GM23338 (cell line): Measurements from ENCODE around the gene DNAAF3. TPM values are rescaled to one million over a fixed set of nuclear protein-coding genes. Genes with fewer than 3 reads are reported as not detected.

Experiments
- CREB1 ChIP-seq: fragments of 250-450 bp; sonication (Bioruptor Pico); IDR thresholded peaks from 2 replicates; pipeline ENCODE4 v1.5.0; 2020; ENCODE audit warnings: low read depth, mild to moderate bottlenecking, moderate library complexity
- EZH2 ChIP-seq: fragments of 200-600 bp; sonication (generic); IDR thresholded peaks from one replicate; pipeline ENCODE4 v1.8.0; 2017; ENCODE audit warnings: antibody characterized with exemption, mild to moderate bottlenecking, low read depth; ENCODE audit not compliant: unreplicated experiment
- EZH2phosphoT487 ChIP-seq: fragments of 200-600 bp; sonication (generic); IDR thresholded peaks from one replicate; pipeline ENCODE4 v1.8.1; 2018; ENCODE audit warnings: antibody characterized with exemption; ENCODE audit not compliant: unreplicated experiment
- JUNB ChIP-seq: IDR thresholded peaks from one replicate; pipeline ENCODE4 v1.6.1; 2016; ENCODE audit warnings: antibody characterized with exemption; ENCODE audit not compliant: unreplicated experiment
- POLR2AphosphoS5 ChIP-seq: IDR thresholded peaks from 2 replicates; pipeline ENCODE4 v1.6.1; 2016; ENCODE audit warnings: antibody characterized with exemption, low read depth
- ZNF114 ChIP-seq: fragments of 250-450 bp; sonication (Bioruptor Pico); IDR thresholded peaks from 2 replicates; pipeline ENCODE4 v1.5.0; 2020; ENCODE audit warnings: mild to moderate bottlenecking, moderate library complexity
- ZNF462 ChIP-seq: fragments of 250-450 bp; sonication (Bioruptor Pico); IDR thresholded peaks from 2 replicates; pipeline ENCODE4 v1.5.0; 2020; ENCODE audit warnings: mild to moderate bottlenecking, moderate library complexity
- polyA plus RNA-seq: library from polyadenylated mRNA; unstranded; fragments of >200 nt; fragmentation: Nextera tagmentation; extraction: Ambion mirVana; gene quantifications from 2 replicates; pipeline ENCODE4 v1.2.1, GENCODE V29; 2016
- total RNA-seq: library from RNA; depleted of rRNA; stranded (reverse); fragments of >200 nt; shearing (Covaris generic); gene quantifications from 2 replicates; pipeline ENCODE4 v1.2.3, GENCODE V29; 2014
- TF ChIP-seq, protein P1 (sequence below), 2 experiments: fragments of 200-600 bp in 1 of 2; sonication (generic) in 1 of 2; conservative IDR thresholded peaks; 2 replicates each; pipeline versions ENCODE4 v1.5.1 to v1.6.1; 2016 to 2017; ENCODE audit warnings: antibody characterized with exemption in 2 of 2, low read depth in 2 of 2, mild to moderate bottlenecking in 2 of 2, moderate library complexity in 1 of 2

The DNAAF3 gene
- total and polyA plus RNA-seq, 2 experiments from 2014 or later: 8.5 to 9.0 TPM

- TF ChIP-seq ZNF462 (CRISPR knock-in tag) (no peak), JUNB (no peak), EZH2phosphoT487 (no peak), EZH2 (no peak), POLR2AphosphoS5 (no peak), CREB1 (no peak), ZNF114 (CRISPR knock-in tag) (no peak)
- TF ChIP-seq, protein P1, sequence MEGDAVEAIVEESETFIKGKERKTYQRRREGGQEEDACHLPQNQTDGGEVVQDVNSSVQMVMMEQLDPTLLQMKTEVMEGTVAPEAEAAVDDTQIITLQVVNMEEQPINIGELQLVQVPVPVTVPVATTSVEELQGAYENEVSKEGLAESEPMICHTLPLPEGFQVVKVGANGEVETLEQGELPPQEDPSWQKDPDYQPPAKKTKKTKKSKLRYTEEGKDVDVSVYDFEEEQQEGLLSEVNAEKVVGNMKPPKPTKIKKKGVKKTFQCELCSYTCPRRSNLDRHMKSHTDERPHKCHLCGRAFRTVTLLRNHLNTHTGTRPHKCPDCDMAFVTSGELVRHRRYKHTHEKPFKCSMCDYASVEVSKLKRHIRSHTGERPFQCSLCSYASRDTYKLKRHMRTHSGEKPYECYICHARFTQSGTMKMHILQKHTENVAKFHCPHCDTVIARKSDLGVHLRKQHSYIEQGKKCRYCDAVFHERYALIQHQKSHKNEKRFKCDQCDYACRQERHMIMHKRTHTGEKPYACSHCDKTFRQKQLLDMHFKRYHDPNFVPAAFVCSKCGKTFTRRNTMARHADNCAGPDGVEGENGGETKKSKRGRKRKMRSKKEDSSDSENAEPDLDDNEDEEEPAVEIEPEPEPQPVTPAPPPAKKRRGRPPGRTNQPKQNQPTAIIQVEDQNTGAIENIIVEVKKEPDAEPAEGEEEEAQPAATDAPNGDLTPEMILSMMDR (conservative IDR thresholded peaks at IDR 0.05; ENCODE audit: low read depth in 2 of 2): no peak
Observed at GRCh38 chr19:55113570-55114039, 52.8 kb downstream of the DNAAF3 start (continued).
